ENCODE results near the gene TANC1.

TANC1 gene

DNA sequence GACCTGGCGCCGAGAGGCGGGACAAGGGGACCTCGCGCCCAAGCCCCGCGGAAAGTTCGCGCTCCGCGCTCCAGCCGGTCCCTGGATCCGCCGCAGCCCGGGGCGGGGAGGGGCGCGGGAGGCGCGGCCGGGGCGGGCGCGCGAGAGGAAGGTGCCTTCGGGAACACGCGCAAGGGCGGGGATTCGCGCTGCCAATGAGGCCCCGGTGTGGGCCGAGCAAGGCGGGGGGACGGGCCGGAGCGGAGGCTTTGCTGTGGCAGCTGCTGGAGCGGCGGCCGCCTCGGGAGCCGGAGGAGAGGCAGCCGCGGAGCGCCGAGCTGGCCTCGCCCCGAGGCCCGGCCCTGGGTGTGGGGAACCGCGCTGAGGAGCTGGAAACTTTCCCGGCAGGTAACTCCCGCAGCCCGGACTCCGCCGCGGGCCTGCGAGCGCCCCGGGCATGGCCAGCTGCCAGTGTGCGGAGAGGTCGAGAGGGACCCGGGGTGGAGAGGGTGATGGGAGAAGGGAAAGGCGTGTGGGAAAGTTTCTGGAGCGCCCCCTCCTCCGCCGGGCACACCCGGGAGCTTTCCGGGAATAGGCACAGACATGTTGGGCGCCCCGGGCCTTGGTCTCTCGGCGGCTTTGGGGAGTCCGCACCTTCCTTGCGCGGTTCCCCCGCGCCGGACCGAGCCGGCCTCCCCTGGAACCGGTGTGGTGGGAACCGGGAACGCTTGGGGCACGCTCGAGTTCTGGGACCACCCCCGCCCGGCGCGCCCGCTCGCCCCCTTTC, at the start of gene TANC1:
TANC1 (plus strand) TSS at position 245 of the 766 bp plus-strand sequence. CDS start 97,271 bp downstream, outside the sequence.
- DNase-seq (ENCODE audit: low read depth in 4 of 4, low spot score in 1 of 4): peak; percentile 2 to 67 (median 29)

DNA sequence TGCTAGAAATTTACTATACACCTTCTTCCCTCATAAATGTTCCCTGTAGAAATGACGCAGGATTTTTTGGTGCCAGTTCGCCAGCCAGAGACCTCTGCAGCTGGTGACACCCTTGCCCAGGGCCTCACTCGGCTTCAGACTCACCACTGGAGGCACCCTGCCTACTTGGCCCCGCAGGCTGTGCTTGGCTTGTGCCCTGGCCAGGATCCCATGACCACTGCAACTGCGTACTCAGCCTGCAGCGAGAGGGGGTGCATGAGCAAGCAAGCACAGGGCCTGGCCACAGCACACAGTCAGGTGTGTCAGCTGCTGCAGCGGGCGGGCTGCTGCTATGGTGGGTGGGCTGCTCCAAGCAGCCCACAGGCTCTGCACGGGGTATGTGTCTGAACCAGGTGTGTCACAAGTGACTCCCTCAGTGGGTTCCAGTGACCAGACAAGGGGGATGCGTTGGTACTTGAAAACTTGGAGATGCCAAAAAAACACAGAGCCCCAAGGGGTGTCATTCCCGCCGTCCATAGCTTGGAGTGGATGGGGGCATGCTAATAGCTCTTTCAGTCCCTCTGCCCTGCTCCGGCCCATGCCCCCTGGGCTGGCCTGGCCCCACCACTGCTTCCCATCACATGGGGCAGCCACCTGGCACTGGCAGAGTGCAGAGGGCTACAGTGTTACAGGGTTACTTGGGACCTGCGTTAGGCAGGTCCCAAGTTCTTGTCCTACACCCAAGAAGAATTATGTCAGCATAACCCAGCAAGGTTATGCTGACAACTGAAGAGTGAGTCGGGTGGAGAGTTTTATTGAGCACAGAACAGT, 46.6 kb upstream of the TANC1 start:
- no peak for DNase-seq (ENCODE audit: low read depth in 4 of 4, low spot score in 1 of 4)

DNA sequence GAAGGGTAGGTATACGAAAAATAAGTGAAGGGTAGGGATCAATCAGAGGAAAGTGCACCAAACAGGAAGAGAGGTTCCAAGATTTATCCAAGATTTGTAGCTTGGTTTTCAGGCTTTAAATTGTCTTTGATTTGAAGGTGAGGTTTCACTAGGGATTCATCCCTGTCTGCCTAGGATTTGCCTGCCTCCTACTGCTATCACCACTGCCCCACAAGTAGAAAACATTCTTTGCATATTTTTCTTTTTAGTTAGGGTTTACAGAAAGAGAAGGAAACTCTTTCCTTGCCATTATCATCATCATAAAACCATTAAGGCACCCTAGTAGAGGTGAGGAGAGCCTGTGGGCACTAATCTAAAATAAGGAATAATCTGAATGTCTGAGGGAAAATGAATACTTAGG, 45.8 kb upstream of the TANC1 start:
- no peak for DNase-seq (ENCODE audit: low read depth in 4 of 4, low spot score in 1 of 4)

DNA sequence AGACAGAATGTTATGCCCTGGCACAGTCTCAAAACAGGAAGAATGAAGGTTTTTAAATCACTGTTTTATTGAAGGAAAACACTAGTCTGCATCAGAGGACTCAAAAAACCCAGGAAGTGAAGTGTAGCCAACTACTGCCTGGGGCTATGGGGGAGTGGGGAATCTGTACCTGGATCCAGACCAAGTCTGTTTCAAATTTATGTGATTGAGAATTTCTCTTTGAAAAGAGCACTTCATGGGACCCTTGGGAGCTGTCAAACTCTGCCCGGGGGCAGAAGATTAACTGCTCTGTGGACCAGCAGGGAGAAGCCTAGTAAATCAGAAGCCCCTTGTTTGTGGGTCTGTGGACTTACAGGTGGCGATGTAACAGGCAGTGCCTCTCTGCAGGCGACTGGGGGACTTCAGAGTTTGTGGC, 45.3 kb upstream of the TANC1 start:
- DNase-seq (ENCODE audit: low read depth in 4 of 4, low spot score in 1 of 4): no peak

DNA sequence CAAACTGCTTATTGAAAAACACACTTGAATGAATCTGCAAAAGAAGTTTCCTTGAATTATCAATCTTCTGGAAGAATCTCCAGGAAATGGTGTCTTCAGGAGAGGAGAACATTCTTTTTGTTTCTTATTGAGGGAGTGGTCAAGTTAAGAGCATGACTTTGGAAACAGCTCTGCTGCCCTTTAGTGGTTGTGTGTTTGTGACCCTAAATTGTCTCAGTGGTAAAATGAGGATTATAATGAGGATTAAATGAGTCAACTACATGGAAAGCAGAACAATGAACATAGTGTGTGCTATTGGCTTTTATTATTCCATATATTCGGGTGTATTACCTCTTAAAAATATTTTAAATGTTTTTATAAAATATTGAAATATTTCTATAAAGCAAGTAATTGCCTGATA, 44.8 kb upstream of the TANC1 start:
- no peak for DNase-seq (ENCODE audit: low read depth in 4 of 4, low spot score in 1 of 4)

DNA sequence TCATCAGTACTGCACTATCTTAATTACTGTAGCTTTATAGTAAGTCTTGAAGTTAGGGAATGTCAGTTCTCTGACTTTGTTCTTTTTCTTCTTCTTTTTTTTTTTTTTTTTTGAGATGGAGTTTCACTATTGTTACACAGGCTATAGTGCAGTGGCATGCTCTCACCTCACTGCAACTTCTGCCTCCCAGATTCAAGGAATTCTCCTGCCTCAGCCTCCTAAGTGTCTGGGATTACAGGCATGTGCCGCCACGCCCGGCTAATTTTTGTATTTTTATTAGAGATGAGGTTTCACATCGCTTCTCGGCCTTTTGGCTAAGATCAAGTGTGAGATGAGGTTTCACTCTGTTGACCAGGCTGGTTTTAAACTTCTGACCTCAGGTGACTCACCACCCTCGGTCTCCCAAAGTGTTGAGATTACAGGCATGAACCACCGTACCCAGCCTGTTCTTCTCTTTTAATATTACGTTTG, 41.9 kb upstream of the TANC1 start:
- DNase-seq (ENCODE audit: low read depth in 4 of 4, low spot score in 1 of 4): no peak

DNA sequence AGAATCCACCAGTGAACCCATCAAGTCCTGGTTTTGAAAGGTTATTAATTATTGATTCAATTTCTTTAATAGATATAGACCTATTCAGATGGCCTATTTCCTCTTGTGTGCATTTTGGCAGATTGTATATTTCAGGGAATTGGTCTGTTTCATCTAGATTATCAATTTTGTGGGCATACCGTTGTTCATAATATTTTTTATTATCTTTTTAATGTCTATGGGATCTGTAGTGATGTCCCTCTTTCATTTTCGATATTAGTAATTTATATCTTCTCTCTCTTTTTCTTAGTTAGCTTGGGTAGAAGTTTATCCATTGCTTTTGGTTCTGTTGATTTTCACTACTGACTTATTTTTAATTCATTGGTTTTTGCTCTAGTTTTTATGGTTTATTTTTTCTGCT, 39.9 kb upstream of the TANC1 start:
- no peak for DNase-seq (ENCODE audit: low read depth in 4 of 4, low spot score in 1 of 4)

DNA sequence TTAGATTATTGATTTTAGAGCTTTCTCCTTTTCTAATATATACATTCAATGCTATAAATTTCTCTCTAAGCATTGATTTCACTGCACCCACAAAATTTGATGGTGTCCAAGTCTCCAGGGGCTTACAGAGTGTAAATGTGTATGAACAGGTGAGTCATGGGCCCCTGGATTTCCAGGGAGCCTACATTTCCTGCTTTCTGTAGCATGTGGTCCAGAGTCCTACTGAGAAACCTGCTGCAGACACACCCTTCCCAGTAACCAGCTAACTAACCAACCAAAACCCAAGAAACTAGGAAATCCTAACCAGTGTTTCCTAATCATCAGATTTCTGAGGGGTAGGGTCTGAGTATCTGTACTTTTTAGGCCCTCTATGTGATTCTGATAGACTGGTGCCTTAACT, 39.5 kb upstream of the TANC1 start:
- DNase-seq (ENCODE audit: low read depth in 4 of 4, low spot score in 1 of 4): no peak

DNA sequence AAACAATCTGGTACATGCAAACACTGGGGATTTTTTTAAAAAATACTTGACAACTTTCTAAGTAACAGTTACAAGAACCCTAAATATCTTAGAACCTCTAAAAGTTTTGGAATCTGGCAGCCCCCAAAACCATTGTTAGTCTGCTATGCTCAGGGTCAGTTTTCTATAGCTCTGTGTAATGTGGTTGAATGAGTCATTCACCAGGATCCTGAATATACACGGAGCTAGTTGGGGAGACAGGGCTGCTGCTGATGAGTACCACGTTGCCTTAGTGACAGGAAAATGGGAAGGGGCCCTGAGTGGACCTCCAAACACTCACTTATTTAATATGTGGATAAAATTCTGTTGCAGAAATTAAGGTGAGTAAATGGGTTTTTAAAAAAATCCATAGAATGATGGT, 36.9 kb upstream of the TANC1 start:
- no peak for DNase-seq (ENCODE audit: low read depth in 4 of 4, low spot score in 1 of 4)

DNA sequence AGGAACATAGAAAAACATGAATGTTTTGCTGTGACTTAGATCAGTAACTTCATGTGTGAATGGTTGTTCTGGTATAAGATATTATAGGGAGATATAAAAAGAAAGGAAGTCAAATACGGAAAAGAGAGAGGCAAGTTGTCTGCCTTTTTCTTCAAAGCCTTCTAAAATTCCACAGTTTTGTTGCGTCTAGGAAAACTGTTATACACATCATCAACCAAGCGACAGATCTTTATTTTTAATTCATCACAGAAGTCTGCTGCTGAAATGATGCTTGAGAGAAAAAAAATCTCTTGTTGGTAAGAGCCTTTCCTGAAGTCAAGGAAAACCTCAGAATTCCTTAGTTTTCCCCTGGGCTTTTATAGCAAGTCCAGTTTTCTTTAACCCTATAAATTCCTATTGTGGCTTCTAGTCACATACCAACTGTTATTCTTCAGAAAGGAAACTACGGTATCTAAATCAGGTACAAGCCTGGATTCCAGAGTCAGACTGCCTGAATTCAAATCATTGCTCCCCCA, 36.3 kb upstream of the TANC1 start:
- DNase-seq (ENCODE audit: low read depth in 4 of 4, low spot score in 1 of 4): no peak

DNA sequence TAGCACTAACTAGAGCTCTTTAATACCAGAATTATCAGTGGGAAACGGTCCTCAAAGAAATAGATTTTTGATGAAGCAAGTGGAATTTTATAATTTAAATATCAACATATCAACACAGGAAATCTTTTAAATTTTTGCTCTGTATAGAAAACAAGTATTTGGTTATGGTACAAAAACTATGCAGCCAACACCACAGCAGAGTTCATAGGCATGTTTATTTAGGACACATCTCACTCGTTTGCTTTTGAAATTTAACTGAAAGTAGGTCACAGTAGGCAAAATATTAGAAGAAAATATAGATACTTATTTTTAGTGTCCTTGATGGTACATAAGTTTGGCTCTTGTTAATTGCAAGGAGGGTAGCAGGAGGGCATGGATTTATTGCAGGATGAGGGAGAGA, 34.3 kb upstream of the TANC1 start:
- DNase-seq (ENCODE audit: low read depth in 4 of 4, low spot score in 1 of 4): no peak

DNA sequence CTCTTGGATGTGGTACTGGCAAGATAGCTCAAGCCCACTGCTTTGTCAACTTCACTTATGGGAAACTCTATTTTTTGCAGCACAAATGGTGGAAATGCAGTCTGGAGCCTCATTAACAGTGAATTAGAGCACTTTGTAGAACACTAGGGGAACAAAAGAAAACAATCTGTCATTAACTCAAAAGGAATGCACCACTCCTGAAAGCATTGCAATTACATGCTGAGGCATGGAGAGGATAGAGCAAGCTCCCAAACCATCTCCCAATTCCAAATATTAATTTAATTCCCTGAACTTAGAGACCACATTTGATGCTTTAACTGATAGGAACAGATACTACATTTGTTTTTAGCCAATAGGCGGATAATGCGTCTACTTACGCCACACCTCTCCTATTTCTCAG, 32.8 kb upstream of the TANC1 start:
- DNase-seq (ENCODE audit: low read depth in 4 of 4, low spot score in 1 of 4): no peak

DNA sequence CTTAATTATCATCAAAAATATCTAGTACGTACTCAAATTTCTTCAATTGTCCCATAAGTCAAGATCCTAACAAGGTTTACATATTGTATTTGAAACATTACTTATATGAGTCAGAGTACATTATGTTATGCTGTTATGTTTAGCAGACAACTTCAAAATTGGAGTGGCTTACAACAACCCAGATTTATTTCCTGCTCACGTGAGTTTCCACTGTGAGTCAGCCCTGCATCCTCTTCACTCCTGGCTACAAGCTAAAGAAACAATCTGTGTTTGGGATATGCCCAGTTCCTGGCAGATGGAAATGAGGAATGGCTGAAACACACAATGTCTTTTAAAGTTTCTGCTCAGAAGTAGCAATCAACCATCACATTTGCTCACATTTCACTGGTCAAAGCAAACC, 31.5 kb upstream of the TANC1 start:
- DNase-seq (ENCODE audit: low read depth in 4 of 4, low spot score in 1 of 4): no peak

DNA sequence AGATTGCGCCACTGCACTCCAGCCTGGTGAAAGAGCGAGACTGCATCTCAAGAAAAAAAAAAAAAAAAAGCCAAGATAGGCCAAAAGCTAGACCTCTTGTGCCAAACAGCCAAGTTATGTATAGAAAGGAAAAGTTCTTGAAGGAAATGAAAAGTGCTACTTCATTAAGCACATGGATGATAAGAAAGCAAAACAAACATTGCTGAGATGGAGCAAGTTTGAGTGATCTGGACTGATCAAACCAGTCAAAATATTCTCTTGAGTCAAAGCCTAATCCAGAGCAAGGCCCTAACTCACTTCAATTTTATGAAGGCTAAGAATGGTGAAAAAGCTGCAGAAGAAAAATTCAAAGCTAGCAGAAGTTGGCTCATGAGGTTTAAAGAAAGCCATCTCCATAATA, 28.1 kb upstream of the TANC1 start:
- no peak for DNase-seq (ENCODE audit: low read depth in 4 of 4, low spot score in 1 of 4)

DNA sequence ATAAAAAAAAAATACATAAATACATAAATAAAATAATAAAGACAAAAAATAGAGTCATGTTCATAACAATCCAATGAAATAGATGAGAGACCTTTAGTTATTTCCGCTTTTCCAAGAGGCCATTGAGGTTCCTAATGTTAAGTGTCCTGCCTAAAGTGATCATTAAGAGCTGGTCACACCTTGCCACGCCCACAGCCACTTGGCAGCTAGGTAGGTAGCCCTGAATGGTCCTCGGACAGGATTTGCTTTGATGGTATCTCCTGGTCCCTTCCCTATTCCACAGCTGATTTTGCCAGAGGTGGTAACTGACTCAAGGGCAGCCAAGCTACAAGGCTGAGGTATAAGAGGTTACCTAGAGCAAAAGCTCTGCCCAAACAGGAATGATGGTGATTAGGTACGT, 24.5 kb upstream of the TANC1 start:
- no peak for DNase-seq (ENCODE audit: low read depth in 4 of 4, low spot score in 1 of 4)

DNA sequence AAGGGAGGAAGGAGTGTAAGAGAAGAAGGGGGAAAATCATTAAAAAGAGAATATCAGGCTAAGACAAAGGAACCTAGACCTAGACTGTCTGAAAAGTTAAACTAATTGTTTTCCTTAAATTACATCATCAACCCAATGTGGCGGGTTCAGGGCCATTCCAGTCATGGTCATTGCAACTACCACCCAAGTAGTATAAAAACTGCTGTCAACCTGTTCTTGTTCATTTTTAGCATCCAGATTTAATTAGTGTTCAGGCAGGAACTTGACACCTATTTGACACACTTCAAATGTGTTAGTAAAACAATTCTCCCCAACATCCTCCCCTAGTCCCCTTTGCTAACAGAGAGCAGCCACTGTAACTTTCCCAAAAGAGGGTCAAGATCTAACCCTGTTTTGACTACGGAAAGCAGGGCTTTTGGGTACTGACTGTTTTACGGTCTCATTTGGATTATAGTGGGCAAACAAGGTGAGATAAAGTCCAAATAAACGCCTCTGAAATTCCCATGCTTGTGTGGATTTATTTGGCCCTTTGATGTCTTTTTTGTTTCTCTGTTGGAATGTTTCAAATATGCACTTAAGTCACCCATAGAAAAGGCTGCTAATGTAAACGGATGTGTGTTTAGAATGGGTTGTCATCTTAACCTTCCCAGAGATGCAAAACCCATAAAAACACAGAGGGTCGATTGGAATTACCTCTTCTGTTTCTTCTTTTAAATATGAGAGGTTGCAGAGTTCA, 19.3 kb upstream of the TANC1 start:
- no peak for DNase-seq (ENCODE audit: low read depth in 4 of 4, low spot score in 1 of 4)

DNA sequence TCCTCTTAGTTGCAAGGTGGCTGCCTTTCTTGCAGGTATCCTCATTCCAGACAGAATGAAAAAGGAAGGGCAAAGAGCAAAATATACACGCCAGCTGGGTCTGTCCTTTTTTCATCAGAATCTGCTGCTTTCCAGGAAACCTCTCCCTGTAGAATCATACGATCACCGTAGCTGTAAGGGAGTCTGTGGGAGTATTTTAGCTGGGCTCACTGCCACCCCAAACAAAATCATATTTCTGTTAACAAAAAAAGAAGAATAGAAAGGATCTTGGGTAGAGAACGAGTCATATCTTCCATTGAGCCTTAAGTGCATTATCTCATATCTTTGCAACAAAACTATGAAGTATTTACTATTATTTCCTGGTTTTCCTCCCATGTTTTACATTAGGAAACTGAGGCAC, 15.0 kb upstream of the TANC1 start:
- DNase-seq (ENCODE audit: low read depth in 4 of 4, low spot score in 1 of 4): no peak

DNA sequence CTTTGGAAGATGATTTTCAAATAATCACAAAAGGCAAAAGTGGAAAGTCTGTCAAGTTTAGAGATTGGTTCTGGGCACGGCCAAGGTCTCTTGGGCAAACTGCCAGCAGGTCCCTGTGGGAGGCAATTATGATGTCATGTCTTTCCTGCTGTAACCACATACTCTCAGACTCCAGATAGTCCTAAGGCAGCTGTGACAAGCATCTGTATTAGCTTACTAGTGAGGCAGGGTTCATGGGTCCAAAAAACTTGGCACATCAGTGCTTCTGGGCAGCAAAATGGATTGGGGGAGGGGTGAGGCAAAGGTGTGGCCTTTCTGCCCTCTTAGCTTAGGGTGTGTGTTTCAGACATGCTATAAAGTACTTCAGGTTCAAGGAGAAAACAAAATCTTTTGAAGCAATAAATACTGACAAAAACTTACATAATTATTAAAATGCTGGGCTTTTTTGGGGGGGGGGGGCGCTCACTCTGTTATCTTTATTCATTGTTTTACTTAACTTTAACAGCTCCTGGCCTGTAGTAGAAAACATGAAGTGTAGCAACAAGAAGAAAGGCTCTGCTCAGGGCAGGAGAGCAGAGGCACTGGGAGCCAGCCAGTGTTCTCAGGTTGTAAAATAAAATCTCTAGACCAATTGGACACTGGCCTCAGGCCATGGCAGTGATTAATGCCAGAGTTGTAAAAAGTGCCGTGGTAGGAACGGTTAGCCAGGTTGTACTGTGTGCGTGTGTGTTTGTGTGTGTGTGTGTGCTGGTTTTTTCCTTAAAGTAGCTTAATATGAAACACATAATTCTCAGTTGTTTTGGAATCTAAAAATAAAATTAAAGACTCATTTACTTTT, 14.3 kb upstream of the TANC1 start:
- DNase-seq (ENCODE audit: low read depth in 4 of 4, low spot score in 1 of 4): no peak

DNA sequence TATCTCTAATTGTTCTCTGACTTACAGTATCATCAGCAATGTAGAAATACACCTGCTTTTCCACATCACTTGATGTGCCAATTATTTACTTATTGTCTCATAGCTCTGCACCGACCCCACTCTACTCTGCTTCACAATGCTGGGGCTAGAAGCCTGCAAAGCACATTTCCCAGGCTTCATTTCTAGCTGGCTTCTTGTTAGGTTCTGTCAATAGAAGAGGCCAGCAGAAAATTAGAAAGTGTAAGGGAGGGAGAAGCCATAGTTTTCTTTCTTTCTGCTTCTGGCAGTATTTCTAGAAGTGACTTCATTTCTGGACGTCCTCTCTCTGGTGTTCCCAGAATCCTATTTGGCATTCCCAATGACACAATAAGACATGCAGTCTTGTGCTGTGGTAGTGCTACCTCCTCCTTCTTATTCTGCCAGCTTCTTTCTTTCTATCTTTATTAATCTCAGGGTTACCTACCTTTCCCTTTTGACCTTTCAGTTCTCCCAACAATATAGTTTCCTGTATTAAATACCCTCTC, 12.5 kb upstream of the TANC1 start:
- DNase-seq (ENCODE audit: low read depth in 4 of 4, low spot score in 1 of 4): no peak

DNA sequence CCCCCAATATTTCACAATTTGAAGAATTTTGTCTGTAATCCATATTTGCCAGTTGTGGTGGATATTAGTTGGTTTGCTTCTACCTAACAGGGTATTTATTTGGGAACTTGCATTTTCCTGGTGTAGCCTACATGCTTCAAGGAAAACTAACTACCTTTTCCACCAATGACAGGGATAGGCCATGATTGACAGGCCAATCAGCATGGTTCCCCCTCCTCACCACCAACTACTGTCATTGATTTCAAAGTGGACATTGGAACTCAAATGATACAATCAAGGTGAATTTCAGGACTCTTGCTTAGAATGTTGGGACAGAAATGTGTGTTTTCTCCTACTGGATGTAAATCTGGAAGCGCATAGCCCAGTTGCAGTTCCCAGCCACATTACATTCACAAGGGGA, 10.1 kb upstream of the TANC1 start:
- no peak for DNase-seq (ENCODE audit: low read depth in 4 of 4, low spot score in 1 of 4)

Measured in stimulated activated CD4-positive, alpha-beta T cell treated with anti-CD3 and anti-CD28 coated beads, Interleukin-1b, Interleukin-23, amount 100 ng/mL, for 24 hours (primary cell).